HepG2 (cell line): ENCODE measurements around the gene URGCP. TPM values are rescaled to one million over a fixed set of nuclear protein-coding genes. Genes with fewer than 3 reads are reported as not detected.

Experiments used
- ATAC-seq: fragments of 200-7000 bp; cut with Tn5 transposase; 3 replicates; pipeline ENCODE4 v1.9.1; 2020; ENCODE audit warnings: mild to moderate bottlenecking, moderate library complexity
- BruUV-seq: library from RNA; stranded (reverse); fragments of 400-500 nt; replicated peaks from 2 replicates; lab custom pipeline; 2021; lab: Mats Ljungman, UMichigan
- CTCF ChIA-PET: fragments of 300-600 bp; formaldehyde crosslinking; extraction: SDS; loops from one replicate; lab custom pipeline; 2021; ENCODE audit warnings: low total read pairs, inconsistent platforms, low intra/inter-chr PET ratio; lab: Yijun Ruan, JAX
- POLR2A ChIA-PET: fragments of 350-600 bp; sonication (Branson Sonifier 250); formaldehyde crosslinking; loops from one replicate; lab custom pipeline; 2020; ENCODE audit warnings: antibody characterized with exemption, inconsistent platforms; lab: Yijun Ruan, JAX
- DNase-seq: peaks from one replicate; pipeline ENCODE4 v3.0.0-alpha.2; 2015; ENCODE audit warnings: low spot score
- FAIRE-seq: peaks from 3 replicates; lab custom pipeline; 2011; peaks lifted over from hg19 to GRCh38; lab: Jason Lieb, UNC
- H2AFZ ChIP-seq: one replicate; pipeline ENCODE4 v1.6.1; 2011; ENCODE audit warnings: low read length, inconsistent platforms
- H3K27ac ChIP-seq: fragments of 300-600 bp; 3 replicates; pipeline ENCODE4 v1.8.0; 2011; ENCODE audit warnings: mixed run types, mild to moderate bottlenecking, mixed read lengths, low read length, inconsistent platforms; ENCODE audit not compliant: insufficient read depth; ENCODE audit errors: extremely low read length
- H3K27me3 ChIP-seq, 2 experiments: fragments of 200-600 bp in 1 of 2; 2 replicates in 1 of 2; 3 replicates in 1 of 2; pipeline versions ENCODE4 v1.6.0 to v1.8.0; 2011; ENCODE audit warnings: low read length in 2 of 2, mild to moderate bottlenecking in 2 of 2, moderate library complexity in 2 of 2, inconsistent platforms in 1 of 2; ENCODE audit not compliant: insufficient read depth in 2 of 2, control insufficient read depth in 1 of 2
- H3K36me3 ChIP-seq, 2 experiments: fragments of 200-600 bp in 1 of 2; replicated peaks in 1 of 2; 2 replicates in 1 of 2; 3 replicates in 1 of 2; pipeline versions ENCODE4 v1.5.1 to v1.8.0; 2011; ENCODE audit warnings: low read length in 2 of 2, inconsistent platforms in 1 of 2; ENCODE audit not compliant: insufficient read depth in 2 of 2, control insufficient read depth in 1 of 2
- H3K4me1 ChIP-seq: 2 replicates; pipeline ENCODE4 v1.5.1; 2012; ENCODE audit warnings: low read length, inconsistent platforms; ENCODE audit not compliant: insufficient read depth
- H3K4me2 ChIP-seq: 2 replicates; pipeline ENCODE4 v1.6.0; 2011; ENCODE audit warnings: low read depth, low read length, inconsistent platforms
- H3K4me3 ChIP-seq, 3 experiments: fragments of 200-600 bp in 1 of 3; sonication (generic), shearing (Covaris generic) in 1 of 3; replicated peaks in 1 of 3; 2 replicates each; pipeline ENCODE4 v1.5.1; 2011 to 2016; ENCODE audit warnings: low read length in 3 of 3, inconsistent platforms in 2 of 3, low read depth in 2 of 3, mild to moderate bottlenecking in 2 of 3, control low read depth in 1 of 3, mixed read lengths in 1 of 3; ENCODE audit not compliant: insufficient read depth in 1 of 3
- H3K79me2 ChIP-seq: one replicate; pipeline ENCODE4 v1.6.1; 2011; ENCODE audit warnings: low read length, inconsistent platforms; ENCODE audit not compliant: insufficient read depth
- H3K9ac ChIP-seq: 2 replicates; pipeline ENCODE4 v1.6.0; 2011; ENCODE audit warnings: mild to moderate bottlenecking, low read depth, low read length, inconsistent platforms; ENCODE audit not compliant: insufficient read depth
- H3K9me3 ChIP-seq: 2 replicates; pipeline ENCODE4 v1.5.1; 2012; ENCODE audit warnings: mild to moderate bottlenecking, low read length
- H4K20me1 ChIP-seq: 2 replicates; pipeline ENCODE4 v1.6.0; 2011; ENCODE audit warnings: inconsistent platforms, mild to moderate bottlenecking, low read length, moderate library complexity; ENCODE audit not compliant: insufficient read depth
- BCL3 ChIP-seq: sonication (generic); formaldehyde crosslinking; IDR thresholded peaks from 2 replicates; pipeline ENCODE4 v1.5.1; 2020; ENCODE audit warnings: mild to moderate bottlenecking, missing genetic modification reagents, moderate library complexity
- EHMT2 ChIP-seq: fragments of 200-600 bp; sonication (generic); IDR thresholded peaks from 2 replicates; pipeline ENCODE4 v1.7.0; 2017; ENCODE audit warnings: antibody characterized with exemption, low read depth, low read length, borderline replicate concordance
- KDM5A ChIP-seq: fragments of 200-600 bp; sonication (generic); IDR thresholded peaks from 2 replicates; pipeline ENCODE4 v1.7.0; 2018; ENCODE audit warnings: antibody characterized with exemption, mild to moderate bottlenecking, low read length, borderline replicate concordance
- NR2F6 ChIP-seq, 2 experiments: IDR thresholded peaks; 2 replicates each; pipeline ENCODE4 v1.6.1; 2016; ENCODE audit warnings: antibody characterized with exemption in 1 of 2, mild to moderate bottlenecking in 1 of 2
- POLR2AphosphoS2 ChIP-seq: IDR thresholded peaks from 2 replicates; pipeline ENCODE4 v1.6.1; 2011; ENCODE audit warnings: low read depth, low read length, improper control_type of control experiment
- TBP ChIP-seq: sonication (generic); formaldehyde crosslinking; IDR thresholded peaks from 2 replicates; pipeline ENCODE4 v1.5.0; 2020; ENCODE audit warnings: missing genetic modification reagents
- TRIM24 ChIP-seq: sonication (generic); formaldehyde crosslinking; IDR thresholded peaks from 2 replicates; pipeline ENCODE4 v1.8.0; 2022; ENCODE audit warnings: mild to moderate bottlenecking, missing genetic modification reagents
- U2AF1 ChIP-seq: fragments of 200-400 bp; formaldehyde crosslinking; optimal IDR thresholded peaks from 2 replicates; pipeline ENCODE3; 2017; ENCODE audit warnings: mild to moderate bottlenecking, low read depth, low read length
- ZNF225 ChIP-seq: sonication (generic); formaldehyde crosslinking; IDR thresholded peaks from 2 replicates; pipeline ENCODE4 v1.4.0; 2020; ENCODE audit warnings: mild to moderate bottlenecking, missing genetic modification reagents
- ZNF3 ChIP-seq: IDR thresholded peaks from 2 replicates; pipeline ENCODE4 v1.7.0; 2017; ENCODE audit warnings: inconsistent platforms
- ZNF317 ChIP-seq: sonication (generic); formaldehyde crosslinking; IDR thresholded peaks from 2 replicates; pipeline ENCODE4 v1.5.0; 2020; ENCODE audit warnings: mild to moderate bottlenecking, missing genetic modification reagents
- ZNF557 ChIP-seq: sonication (generic); formaldehyde crosslinking; IDR thresholded peaks from 2 replicates; pipeline ENCODE4 v1.4.0; 2020; ENCODE audit warnings: missing genetic modification reagents
- ZNF629 ChIP-seq: sonication (generic); formaldehyde crosslinking; conservative IDR thresholded peaks from 2 replicates; pipeline ENCODE4 v1.5.0; 2020; ENCODE audit warnings: missing genetic modification reagents
- ZNF839 ChIP-seq: sonication (generic); formaldehyde crosslinking; IDR thresholded peaks from 2 replicates; pipeline ENCODE4 v1.4.0; 2020; ENCODE audit warnings: missing genetic modification reagents, mild to moderate bottlenecking, borderline replicate concordance
- WGBS: methylation state at CpG from one replicate; pipeline ENCODE4 v1.1.6; 2017; ENCODE audit warnings: low lambda C conversion rate; 5-methylcytosine and 5-hydroxymethylcytosine counted together
- in situ Hi-C: cut with HindIII; loops from 2 replicates; pipeline ENCODE4 v1.10.0; 2017; ENCODE audit warnings: low pct_unique_long_range_greater_than_20kb; ENCODE audit not compliant: extremely low pct_ligation_motif_present
- intact Hi-C: fragments of 100-400 bp; cut with micrococcal nuclease; formaldehyde crosslinking; loops from one replicate; pipeline ENCODE4 v1.10.0; 2022; ENCODE audit not compliant: unreplicated experiment
- polyA plus RNA-seq, 8 experiments: library from polyadenylated mRNA; depleted of rRNA in 3 of 8; stranded (reverse) in 7 of 8; unstranded in 1 of 8; fragments of >200 nt; fragmentation: Illumina TruSeq in 4 of 8; extraction: Trizol in 4 of 8; gene quantifications; 2 replicates each; pipeline versions ENCODE4 v1.2.1 to v1.2.3, GENCODE V29; 2011 to 2016; ENCODE audit warnings: low read depth in 4 of 8, missing spikeins in 1 of 8, mixed read lengths in 1 of 8; ENCODE audit not compliant: insufficient read depth in 1 of 8
- total RNA-seq, 5 experiments: library from RNA; depleted of rRNA; stranded (reverse); fragments of >200 nt; fragmentation: Illumina TruSeq; extraction: Trizol; gene quantifications; 2 replicates each; pipeline ENCODE4 v1.2.3, GENCODE V29; 2016; ENCODE audit warnings: low read depth in 1 of 5
- TF ChIP-seq, protein P1 (sequence below): sonication (generic); formaldehyde crosslinking; IDR thresholded peaks from 2 replicates; pipeline ENCODE4 v1.8.0; 2022; ENCODE audit warnings: mild to moderate bottlenecking, missing genetic modification reagents, moderate library complexity

The URGCP gene
- total and polyA plus RNA-seq, 2 of the 13 experiments (the other 11 are each of a cell fraction or from before 2014, with no cell fraction given) = 22.3 to 25.8 TPM

GRCh38 chr7:43876976-43877745 lies 29.2 kb downstream of the URGCP start:
- H2AFZ ChIP-seq = no peak overlapping the region
- in situ Hi-C loops = no loop called here
- WGBS = 95% methylated on average over 24 of the region's 29 CpGs
- no peaks in the 10 kb centered on the region for H3K79me2 ChIP-seq
- DNase-seq (no peak), FAIRE-seq (no peak), ATAC-seq (no peak)
- BruUV-seq = no TSS peak
- no peaks in the 10 kb centered on the region for H3K27me3 ChIP-seq
- no peak overlapping the region for H3K4me2 ChIP-seq
- ChIA-PET CTCF (no interaction called here), POLR2A (no interaction called here)
- peaks cover 24 to 67% of the 10 kb centered on the region in 2 experiments for H3K36me3 ChIP-seq
- H3K9me3 ChIP-seq = no peaks in the 10 kb centered on the region
- no peaks in the 10 kb centered on the region for H4K20me1 ChIP-seq
- no peak overlapping the region for H3K9ac ChIP-seq
- TF ChIP-seq, protein P1, sequence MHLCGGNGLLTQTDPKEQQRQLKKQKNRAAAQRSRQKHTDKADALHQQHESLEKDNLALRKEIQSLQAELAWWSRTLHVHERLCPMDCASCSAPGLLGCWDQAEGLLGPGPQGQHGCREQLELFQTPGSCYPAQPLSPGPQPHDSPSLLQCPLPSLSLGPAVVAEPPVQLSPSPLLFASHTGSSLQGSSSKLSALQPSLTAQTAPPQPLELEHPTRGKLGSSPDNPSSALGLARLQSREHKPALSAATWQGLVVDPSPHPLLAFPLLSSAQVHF (CRISPR knock-in tag) = no peak
- TF ChIP-seq ZNF629 (CRISPR knock-in tag) (no peak), ZNF557 (CRISPR knock-in tag) (no peak), NR2F6 (IDR thresholded peaks at IDR 0.05) (no peak), NR2F6 (CRISPR knock-in tag; IDR thresholded peaks at IDR 0.05) (no peak), ZNF225 (CRISPR knock-in tag) (no peak), TRIM24 (no peak), ZNF3 (no peak), TBP (no peak)
- intact Hi-C loops = no loop called here
- no peak overlapping the region for H3K27ac ChIP-seq
- H3K4me3 ChIP-seq = no peak overlapping the region
- no peaks in the 10 kb centered on the region for H3K4me1 ChIP-seq

DNA sequence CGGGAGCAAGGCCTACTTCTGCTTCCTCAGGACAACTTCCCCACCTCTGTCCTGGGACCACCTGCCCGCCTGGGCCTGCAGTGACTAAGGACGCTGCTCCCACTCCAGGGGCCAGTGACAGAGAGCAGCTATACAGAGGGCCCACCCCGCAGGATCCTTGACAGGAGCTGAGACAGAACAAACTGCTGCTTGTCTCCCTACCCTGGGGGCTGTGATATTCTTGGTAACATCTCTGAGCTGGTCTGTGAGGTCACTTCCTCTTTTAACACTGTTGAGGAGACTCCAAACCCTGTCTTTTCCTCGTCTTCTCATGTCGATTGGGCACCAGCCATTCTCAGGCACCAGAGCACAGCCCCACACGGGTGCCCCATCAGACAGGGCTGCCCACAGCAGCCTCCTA lies 30.2 kb downstream of the URGCP start:
- H2AFZ ChIP-seq = no peak overlapping the region
- no peak for DNase-seq
- H3K4me3 ChIP-seq = no peak overlapping the region
- in situ Hi-C loops = no loop called here
- H3K4me1 ChIP-seq = no peaks in the 10 kb centered on the region
- no peaks in the 10 kb centered on the region for H3K9me3 ChIP-seq
- CTCF ChIA-PET = no interaction called here
- H4K20me1 ChIP-seq = no peaks in the 10 kb centered on the region
- no peak overlapping the region for H3K27ac ChIP-seq
- 95% methylated on average over 5 of the region's 7 CpGs for WGBS
- no TSS peak for BruUV-seq
- FAIRE-seq = no peak
- no peaks in the 10 kb centered on the region for H3K27me3 ChIP-seq
- intact Hi-C loops = no loop called here
- no peak overlapping the region for H3K4me2 ChIP-seq
- POLR2A ChIA-PET = no interaction called here
- no peak overlapping the region for H3K9ac ChIP-seq
- no peak for ATAC-seq
- H3K79me2 ChIP-seq = no peaks in the 10 kb centered on the region
- peaks cover 24 to 59% of the 10 kb centered on the region in 2 experiments for H3K36me3 ChIP-seq
- no peak for TF ChIP-seq EHMT2
- TF ChIP-seq U2AF1 = no peak
- TF ChIP-seq POLR2AphosphoS2 = no peak
- no peak for TF ChIP-seq BCL3
- TF ChIP-seq KDM5A = no peak
- no peak for TF ChIP-seq ZNF317 (CRISPR knock-in tag)
- no peak for TF ChIP-seq ZNF839 (CRISPR knock-in tag)
